ENCODE results near the gene MPV17L2.

The MPV17L2 gene

DNA sequence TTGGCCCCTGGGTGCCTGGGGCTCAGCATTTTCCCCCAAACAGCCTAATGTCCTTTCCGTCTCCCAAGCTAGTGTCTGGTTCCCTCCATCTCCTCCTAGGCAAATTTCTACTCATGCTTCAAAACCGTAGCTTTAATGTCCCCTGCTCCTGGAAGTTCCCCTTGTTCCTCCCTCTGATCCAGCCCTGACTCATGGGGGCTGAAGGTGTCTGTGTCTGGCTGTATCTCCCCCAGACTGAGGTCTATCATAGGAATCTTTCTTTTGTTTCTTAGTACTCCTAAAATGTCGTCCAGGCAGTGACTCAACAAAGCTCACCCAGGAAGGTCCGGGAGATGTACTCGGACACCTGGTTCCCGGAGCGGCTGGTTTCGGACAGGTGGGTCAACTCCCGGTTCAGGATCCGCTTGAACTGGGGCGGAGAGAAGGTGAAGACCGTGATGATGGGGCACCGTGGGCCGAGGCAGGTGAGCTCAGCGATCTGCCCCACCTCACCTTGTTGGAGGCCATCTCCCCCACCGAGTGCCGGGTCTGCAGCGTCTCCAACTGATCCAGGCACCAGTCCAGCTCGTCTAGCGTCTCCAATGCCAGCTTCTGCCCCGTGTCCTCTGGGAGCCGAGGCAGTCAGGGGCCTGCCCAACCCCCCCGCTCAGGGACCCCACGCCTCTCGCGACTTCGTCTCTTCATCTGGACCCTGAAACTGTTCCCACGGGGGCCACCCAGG lies 27.1 kb downstream of the MPV17L2 start:
- no peak for DNase-seq

DNA sequence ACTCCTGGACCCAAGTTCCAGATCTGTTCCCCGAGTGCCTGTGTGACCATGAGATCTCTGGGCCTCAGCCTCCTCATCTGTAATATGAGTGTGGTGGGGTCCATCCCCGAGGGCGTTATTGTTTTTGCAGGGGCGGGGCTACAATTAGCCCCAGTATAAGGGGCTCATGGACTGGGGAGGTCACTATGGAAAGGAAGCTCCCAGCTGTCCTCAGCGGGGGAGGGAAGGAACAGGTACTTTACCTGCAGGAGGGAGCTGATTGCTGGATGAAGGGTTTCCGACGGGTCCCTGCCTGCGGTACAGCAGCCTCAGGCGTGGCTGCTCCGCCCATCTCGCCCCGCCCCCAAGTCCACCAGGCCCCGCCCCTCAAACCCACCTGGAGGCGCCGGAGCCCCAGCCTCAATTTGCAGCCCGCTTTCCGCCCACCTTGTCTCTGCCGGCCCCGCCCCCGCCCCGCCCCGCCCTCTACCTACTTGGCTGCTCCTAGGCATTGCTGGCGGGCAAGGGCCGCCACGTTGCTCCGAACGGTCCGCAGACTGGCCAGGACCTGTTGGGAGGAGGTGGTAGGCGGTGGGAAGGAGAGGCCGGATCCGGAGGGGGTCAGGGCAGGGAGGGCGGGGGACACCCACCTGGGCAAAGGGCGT lies 27.7 kb downstream of the MPV17L2 start:
- no peak for DNase-seq

DNA sequence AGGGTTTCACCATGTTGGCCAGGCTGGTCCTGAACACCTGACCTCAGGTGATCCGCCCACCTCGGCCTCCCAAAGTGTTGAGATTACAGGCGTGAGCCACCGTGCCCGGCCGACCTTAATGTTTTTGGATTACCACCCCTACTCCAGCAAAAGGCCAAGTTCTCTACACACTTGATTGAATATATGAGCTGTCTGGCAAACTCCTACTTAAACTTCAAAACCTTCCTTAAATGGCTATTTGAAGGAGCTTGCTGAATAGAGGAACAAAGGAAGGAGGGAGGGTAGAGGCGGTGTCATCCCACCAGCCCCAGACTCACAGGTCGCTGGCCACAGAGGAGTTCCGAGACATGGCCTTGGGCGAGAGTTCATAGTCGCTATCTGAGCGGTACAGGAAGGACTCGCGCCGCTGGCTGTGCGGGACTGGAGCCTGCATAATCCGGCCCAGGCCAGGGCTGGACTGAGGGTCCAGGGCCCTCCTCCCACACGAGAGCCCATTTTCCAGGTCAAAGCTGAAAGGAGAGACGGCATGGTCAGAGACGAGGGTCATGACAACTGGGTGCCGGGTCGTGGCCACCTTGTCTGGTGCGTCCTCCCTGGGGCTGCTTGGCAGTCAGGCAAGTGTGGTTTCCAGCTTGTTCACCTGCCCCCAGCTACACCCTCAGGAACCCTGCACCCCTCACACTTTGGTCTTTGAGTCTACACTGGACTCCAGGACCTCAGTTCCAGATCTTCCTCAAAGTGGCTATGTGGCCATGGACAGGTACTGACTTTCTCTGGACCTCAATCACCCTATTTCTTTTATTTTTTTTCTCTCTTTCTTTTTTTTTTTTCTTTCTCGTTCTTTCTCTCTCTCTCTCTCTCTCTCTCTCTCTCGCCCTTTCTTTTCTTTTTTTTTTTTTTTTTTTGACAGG lies 29.1 kb downstream of the MPV17L2 start:
- DNase-seq = no peak

DNA sequence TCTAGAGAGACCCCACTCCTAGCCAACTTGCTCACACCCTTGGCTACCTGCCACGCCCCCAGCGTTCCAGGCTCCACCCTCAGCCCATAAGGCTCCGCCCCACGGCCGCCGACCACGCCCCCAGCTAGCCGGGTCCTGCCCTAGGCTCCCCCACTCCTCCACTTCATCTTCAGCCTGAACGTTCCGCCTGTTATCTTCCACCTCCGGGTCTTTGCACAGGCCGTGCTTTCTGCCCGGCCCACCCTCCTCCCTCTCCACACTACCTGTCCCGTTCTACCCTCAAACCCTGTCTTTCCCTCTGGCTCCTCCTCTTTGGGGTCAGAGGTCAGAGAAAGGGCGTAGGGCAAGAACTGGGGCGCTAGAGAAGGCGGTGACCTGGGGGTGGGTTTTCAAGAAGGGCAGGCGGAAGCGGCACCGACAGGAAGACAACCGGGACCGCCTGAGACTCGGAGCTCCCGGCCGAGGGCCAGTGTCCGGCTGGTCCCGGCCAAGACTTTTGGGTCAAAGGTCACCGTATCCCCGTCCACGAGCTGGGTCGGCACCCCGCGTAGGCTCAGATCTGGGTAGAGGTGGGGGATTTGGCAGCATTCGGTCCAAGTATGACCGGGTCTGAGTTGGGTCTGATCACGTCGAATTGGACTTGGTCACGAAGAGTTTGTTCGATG lies 31.0 kb downstream of the MPV17L2 start:
- peak; percentile 22 for DNase-seq

DNA sequence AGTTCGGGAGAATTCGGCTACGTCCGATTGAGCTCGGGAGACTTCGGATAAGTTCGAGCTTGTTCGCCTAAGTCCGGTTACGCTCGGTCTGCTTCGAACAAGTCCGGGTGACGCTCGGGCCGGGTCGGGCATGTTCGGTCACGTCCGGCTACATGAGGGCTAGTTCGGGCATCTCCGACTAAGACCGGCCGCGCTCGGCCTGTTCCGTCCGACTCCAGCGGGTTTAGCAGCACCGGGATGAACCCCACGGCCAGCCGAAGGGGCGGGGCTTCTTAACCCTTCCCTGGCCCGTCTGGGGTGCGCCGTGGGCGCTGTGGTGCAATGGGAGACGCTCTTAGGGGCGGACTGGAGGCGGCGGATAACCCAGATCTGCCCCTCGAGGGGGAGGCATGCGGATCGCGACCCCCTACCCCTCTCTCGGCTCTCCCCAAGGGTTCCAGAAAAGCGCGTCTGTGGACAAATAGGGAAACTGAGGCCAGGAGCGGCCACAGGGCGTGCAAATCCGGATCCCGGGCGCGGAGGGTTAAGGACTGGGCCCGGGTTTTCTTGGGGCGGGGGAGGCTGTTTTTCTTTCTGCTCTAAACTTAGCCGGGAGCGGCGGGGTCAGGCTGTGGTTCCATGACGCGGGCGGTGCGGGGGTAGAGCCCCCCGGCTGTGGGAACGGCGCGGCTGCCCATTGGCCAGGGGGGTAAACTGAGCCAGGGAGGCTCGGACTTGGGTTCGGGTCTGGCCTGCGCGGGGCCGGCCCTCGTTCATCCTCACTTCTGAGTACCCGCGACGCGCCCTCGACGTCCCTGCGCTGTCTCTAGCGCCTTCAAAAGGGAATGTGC lies 31.7 kb downstream of the MPV17L2 start:
- DNase-seq = peak; percentile 87

- DNase-seq = no peak
These were observed 32.3 kb downstream of the MPV17L2 start for GRCh38 chr19:18225355-18225701.

- no peak for DNase-seq
These were observed 32.9 kb downstream of the MPV17L2 start, which contains the start of gene PDE4C for GRCh38 chr19:18225702-18226468. PDE4C (minus strand) TSS chr19:18226438; CDS start chr19:18226415, 23 bp downstream.

DNA sequence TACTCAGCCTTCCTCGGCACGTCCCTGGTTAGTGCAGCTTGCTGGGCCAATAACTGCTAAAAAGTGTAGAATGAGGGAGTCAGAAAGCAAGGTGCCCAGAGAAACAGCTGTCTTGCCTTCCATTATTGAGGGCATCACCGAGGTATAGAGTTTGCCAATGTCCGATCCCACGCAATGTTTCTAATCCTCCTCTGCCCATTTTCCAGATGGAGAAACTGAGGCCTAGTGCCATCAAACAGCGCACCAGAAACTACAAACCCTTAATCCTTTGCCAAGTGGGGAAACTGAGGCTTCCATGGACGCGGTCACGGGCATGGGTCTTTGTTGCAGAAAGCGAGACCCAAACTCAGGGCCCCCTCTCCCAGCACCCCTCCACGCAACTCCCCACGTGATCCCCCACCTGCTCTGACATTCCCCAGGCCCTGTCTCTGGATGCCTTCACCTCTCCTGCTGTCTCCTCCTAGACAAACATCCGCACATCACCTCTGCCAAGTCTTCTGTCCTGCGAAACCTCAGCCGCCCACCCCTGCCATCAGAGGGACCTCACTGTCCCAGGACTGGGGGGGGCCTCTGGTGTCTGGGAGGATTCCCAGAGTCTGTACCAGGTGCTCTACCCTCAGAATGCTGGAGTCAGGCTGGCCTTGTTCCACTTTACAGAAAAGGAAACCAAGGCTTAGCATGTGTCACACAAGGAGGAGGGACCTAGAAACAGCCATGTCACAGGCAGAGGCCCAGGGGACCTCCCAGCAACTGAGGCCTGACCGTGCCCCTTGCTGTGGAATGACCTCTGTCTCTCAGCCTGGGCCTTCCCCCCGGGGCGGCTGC lies 34.1 kb downstream of the MPV17L2 start:
- DNase-seq = no peak

DNA sequence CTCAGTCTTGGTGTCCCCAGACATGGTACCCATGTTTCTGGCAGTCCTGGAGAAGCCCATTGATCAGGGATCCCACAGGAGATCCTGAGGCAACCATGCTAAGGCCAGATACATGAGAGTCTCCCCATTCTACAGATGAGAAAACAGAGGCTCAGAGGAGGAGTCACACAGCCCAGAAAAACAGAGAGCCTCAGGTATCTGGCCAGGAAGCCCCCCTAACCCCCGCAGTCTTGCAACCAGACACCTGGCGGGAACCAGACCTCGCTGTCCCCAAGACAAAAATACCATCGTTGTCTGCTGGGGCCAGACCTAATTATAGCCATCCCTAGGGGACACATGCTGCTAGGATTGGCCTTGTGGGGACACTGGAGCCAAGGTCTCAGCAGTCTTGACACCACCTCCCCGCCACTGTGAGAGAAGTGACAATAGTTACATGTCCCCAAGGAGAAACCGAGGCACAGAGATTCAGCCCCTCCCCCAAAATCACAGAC lies 34.8 kb downstream of the MPV17L2 start:
- no peak for DNase-seq

DNA sequence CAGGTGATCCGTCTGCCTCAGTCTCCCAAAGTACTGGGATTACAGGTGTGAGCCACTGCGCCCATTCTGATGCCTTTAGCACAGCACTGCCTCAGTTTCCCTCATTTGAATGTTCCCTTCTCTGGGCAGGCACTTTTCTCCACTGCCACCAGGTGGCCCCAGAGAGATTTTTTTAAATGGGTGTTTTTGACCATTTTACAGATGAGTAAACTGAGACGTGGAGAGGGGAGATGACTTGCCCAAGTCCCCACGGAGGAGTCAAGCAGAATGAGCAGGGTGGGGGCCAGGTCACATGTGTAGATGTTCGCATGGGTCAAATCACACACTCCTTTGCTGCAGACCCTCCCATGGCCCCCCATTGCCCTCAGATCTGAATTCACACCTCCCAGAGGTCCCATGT lies 36.5 kb downstream of the MPV17L2 start:
- no peak for DNase-seq

DNA sequence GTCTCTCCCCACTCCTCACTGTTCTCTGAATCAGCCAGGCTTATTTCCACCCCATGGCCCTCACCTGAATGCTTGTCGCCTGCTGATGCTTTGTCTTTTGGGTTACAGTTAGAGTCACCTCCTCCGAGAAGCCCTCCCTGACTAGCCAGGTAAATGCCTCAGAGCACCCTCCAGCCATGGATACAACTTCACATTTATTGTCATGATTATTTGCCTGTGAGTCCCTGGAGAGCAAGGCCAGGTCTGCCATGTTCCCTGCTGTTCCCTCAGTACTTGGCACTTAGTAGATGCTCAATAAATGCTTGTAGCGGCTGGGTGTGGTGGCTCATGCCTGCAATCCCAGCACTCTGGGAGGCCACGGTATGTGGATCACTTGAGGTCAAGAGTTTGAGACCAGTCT lies 36.9 kb downstream of the MPV17L2 start:
- DNase-seq = no peak

GRCh38 chr19:18230941-18231734 lies 38.1 kb downstream of the MPV17L2 start:
- no peak for DNase-seq

GRCh38 chr19:18231775-18232174 lies 38.8 kb downstream of the MPV17L2 start:
- no peak for DNase-seq

- no peak for DNase-seq
These were observed 39.7 kb downstream of the MPV17L2 start for GRCh38 chr19:18232540-18233223.

- peak; percentile 48 for DNase-seq
These were observed 40.3 kb downstream of the MPV17L2 start for GRCh38 chr19:18233224-18233825.

GRCh38 chr19:18234194-18234593 lies 41.2 kb downstream of the MPV17L2 start:
- no peak for DNase-seq

- no peak for DNase-seq
These were observed 46.3 kb downstream of the MPV17L2 start for GRCh38 chr19:18239303-18239702.

- DNase-seq = no peak
These were observed 52.3 kb downstream of the MPV17L2 start for GRCh38 chr19:18245297-18245696.
